22Rv1 (cell line): Measurements from ENCODE around the gene ATP1A4.

ENCODE experiments used
- CTCF ChIP-seq: fragments of 450-650 bp; IDR thresholded peaks from 2 replicates; pipeline ENCODE4 v1.5.1; 2017; ENCODE audit warnings: mild to moderate bottlenecking
- ZFX ChIP-seq: fragments of 450-650 bp; IDR thresholded peaks from 2 replicates; pipeline ENCODE4 v1.6.1; 2017; ENCODE audit warnings: antibody characterized with exemption, borderline replicate concordance

DNA sequence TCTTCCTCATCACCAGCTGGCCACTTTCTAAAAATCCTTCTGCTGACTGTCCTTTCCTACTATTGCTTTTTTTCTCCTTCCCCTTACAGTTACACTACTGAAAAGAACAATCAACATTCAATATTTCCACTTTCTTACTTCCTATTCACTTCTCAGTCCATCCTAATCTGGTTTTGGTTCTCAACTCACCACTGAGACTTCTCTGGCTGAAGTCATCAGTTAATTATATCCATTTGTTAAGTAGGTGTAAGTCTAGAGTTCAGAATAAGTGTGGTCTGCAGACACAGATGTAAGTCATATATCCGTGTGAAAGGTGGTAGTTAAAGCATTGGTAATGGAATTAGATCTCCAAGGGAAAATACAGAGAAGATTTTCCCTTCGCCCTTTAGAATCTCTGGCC, 75.2 kb downstream of the ATP1A4 start:
- no peak for TF ChIP-seq CTCF
- TF ChIP-seq ZFX, result no peak
